Iris pigment epithelial cell (primary cell): ENCODE results near the gene GLP1R.
"Not testable (repeated sequence)": the region's sequence is repeated elsewhere in the genome, so short reads cannot be mapped to it uniquely, and the experiment has no call there.

Experiments
- DNase-seq: peaks from one replicate; pipeline ENCODE4 v3.0.0-alpha.2; 2011; ENCODE audit warnings: low read depth

Gene GLP1R

GRCh38 chr6:39128106-39128505 lies 79.5 kb downstream of the GLP1R start:
- DNase-seq: no peak

DNA sequence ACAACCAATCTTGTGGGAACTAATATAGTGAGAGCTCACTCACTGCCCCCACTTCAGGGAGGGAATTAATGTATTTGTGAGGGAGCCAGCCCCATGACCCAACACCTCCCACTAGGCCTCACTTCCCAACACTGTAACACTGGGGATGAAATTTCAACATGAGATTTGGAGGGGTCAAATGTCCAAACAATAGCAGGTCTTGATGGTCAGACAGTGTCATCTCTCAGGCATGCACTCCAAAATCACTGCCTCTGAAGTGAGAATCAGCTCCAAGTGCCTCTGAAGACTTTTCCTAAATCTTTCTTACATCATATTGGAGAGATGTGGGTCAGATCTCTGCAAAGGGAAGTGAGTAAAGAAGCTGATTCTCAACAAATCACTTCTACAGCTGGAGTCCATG lies 80.3 kb downstream of the GLP1R start:
- DNase-seq: no peak

DNA sequence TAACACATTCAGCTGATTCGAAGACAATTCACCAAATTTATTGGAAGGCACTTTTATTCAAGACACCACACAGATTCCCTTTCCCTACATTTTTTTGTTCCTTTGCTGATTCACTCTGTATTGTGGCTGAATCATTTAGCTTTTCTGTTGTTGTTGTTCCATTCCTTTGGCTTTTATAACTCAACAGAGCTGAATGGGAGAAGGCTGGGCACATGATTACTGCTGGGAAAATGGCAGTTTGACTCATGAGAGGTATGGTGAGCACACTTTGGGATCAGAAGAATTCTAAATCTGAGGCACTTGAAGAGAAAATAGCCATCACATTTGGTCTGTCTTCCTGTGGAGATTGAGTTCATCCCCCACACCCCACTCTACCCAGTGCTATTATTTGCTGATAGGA lies 82.1 kb downstream of the GLP1R start:
- no peak for DNase-seq

DNA sequence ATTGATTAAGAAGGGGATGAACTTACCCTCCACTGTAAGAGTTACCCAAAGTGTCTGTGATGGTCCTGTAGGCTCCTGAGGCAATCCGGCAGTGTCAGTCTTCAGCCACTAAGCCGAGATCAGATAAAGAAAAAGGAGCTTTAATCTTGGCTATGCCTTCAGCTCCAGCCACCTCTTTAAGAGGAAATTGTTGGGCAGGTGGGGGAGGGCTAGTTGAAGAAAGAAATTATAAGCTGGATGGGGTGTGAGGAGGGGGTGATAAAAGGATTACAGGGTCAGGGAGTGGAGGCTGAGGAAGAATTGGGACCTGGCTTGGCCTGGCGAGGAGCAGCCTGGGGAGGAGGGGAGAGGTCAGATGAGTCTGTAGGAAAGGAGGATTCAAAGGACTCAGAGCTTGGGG lies 86.2 kb downstream of the GLP1R start:
- DNase-seq: not testable (repeated sequence)

DNA sequence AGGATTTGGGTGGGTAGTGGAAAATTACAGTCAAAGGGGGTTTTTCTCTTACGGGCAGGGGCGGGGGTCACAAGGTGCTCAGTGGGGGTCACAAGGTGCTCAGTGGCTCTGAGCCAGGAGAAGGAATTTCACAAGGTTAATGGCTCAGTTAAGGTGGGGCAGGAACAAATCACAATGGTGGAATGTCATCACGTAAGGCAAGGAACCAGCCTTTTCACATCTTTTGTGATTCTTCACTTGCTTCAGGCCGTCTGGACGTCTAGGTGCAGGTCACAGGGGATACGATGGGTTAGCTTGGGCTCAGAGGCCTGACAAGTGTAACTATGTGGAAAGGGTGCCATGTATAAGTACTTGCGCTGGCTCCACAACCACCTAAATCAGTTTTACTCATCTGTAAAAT lies 87.6 kb downstream of the GLP1R start:
- DNase-seq: not testable (repeated sequence)

DNA sequence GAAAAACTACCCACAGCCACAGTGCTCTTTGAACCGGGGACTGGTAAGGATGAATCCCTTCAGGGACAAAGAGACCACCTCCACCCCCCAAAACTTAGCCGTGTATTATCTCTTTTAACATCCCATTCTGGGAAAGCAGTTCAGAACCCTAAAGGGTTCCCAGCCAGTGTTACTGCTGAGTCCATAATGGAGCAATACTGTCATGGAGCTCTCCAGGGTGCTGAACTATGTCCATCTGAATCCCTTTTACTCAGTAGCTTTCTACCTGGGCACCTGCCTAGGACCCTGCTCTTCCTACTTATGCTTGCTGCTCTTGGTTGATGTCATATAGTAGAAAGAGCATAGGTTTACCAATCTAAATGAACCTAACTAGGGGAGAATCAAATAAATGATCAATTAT lies 88.7 kb downstream of the GLP1R start:
- peak; percentile 21 for DNase-seq
